Esophagus muscularis mucosa (tissue), 4 donors: ENCODE data around the gene CCL13. TPM values are rescaled to one million over a fixed set of nuclear protein-coding genes. Genes with fewer than 3 reads are reported as not detected.
A peak's percentile ranks its signal among the peaks of the same experiment; 100 is the strongest.
"Not testable (repeated sequence)": the region's sequence is repeated elsewhere in the genome, so short reads cannot be mapped to it uniquely, and the experiment has no call there.

Experiments
- DNase-seq: peaks from one replicate; pipeline ENCODE4 v3.0.0-alpha.2; 2017; ENCODE audit errors: extremely low spot score
- H3K27ac ChIP-seq, 4 donors: fragments of 200-600 bp; sonication (generic); replicated peaks in 1 of 4; 1 replicate in 3 of 4; 2 replicates in 1 of 4; pipeline ENCODE4 v1.5.1; 2016 to 2019; ENCODE audit warnings: mild to moderate bottlenecking in 1 of 4
- H3K27me3 ChIP-seq, 4 donors: fragments of 200-600 bp; sonication (generic); one replicate each; pipeline versions ENCODE4 v1.5.1 to v1.6.0; 2016 to 2019
- H3K36me3 ChIP-seq, 4 donors: fragments of 200-600 bp; sonication (generic); one replicate each; pipeline ENCODE4 v1.5.1; 2016 to 2019
- H3K4me1 ChIP-seq, 4 donors: fragments of 200-600 bp; sonication (generic); one replicate each; pipeline ENCODE4 v1.5.1; 2016 to 2019
- H3K4me3 ChIP-seq, 4 donors: fragments of 200-600 bp; sonication (generic); 1 replicate in 2 of 4; 2 replicates in 2 of 4; pipeline ENCODE4 v1.5.1; 2016 to 2019; ENCODE audit warnings: mild to moderate bottlenecking in 4 of 4, moderate library complexity in 1 of 4
- H3K9me3 ChIP-seq, 4 donors: fragments of 200-600 bp; sonication (generic); 1 replicate in 3 of 4; 2 replicates in 1 of 4; pipeline ENCODE4 v1.5.1; 2016 to 2019
- CTCF ChIP-seq, 3 experiments: fragments of 200-600 bp in 2 of 3; fragments of 450-650 bp in 1 of 3; sonication (generic) in 2 of 3; IDR thresholded peaks; one replicate each; pipeline ENCODE4 v1.5.1; 2017 to 2019; ENCODE audit warnings: antibody characterized with exemption in 3 of 3, mild to moderate bottlenecking in 2 of 3, moderate library complexity in 1 of 3
- EP300 ChIP-seq: sonication (generic); formaldehyde crosslinking; IDR thresholded peaks from one replicate; pipeline ENCODE4 v1.6.1; 2017; ENCODE audit warnings: antibody characterized with exemption
- POLR2A ChIP-seq: fragments of 450-650 bp; IDR thresholded peaks from one replicate; pipeline ENCODE4 v1.6.1; 2017; ENCODE audit warnings: antibody characterized with exemption, moderate library complexity, mild to moderate bottlenecking, low read depth
- POLR2AphosphoS5 ChIP-seq, 2 donors: sonication (generic); formaldehyde crosslinking; IDR thresholded peaks; one replicate each; pipeline ENCODE4 v1.6.1; 2017; ENCODE audit warnings: antibody characterized with exemption in 2 of 2
- WGBS: methylation state at CpG from one replicate; pipeline ENCODE4 v1.1.5; 2018; 5-methylcytosine and 5-hydroxymethylcytosine counted together
- intact Hi-C: fragments of 100-400 bp; cut with DNase I; formaldehyde crosslinking; loops from one replicate; pipeline ENCODE4 v1.15.1; 2023
- total RNA-seq, 4 donors: library from RNA; depleted of rRNA; stranded (reverse); fragments of >200 nt; gene quantifications; one replicate each; pipeline versions ENCODE4 v1.1.0 to v1.2.1, GENCODE V29; 2016

The CCL13 gene
- total RNA-seq, 4 donors from 2014 or later, result 0.78 to 3.6 (median 2.0) TPM; not detected in 1

GRCh38 chr17:34314279-34314678 lies 42.0 kb upstream of the CCL13 start:
- no peaks in the 10 kb centered on the region for H3K9me3 ChIP-seq
- no peaks in the 10 kb centered on the region for H3K36me3 ChIP-seq
- peak; percentile 90 for DNase-seq
- WGBS, result 37% methylated on average over 4 of the region's 4 CpGs
- no peak overlapping the region for H3K4me3 ChIP-seq
- intact Hi-C loops, result no loop called here
- TF ChIP-seq POLR2AphosphoS5 (IDR thresholded peaks at IDR 0.05) (peak; percentile 19 to 43), EP300 (no peak), POLR2A (no peak)
- H3K27me3 ChIP-seq, result peaks cover 0 to 4% (median 0%) of the 10 kb centered on the region in 4 donors
- H3K27ac ChIP-seq, result peak overlapping the region; percentile 47 to 69 (median 52)
- peaks cover 14 to 23% (median 20%) of the 10 kb centered on the region in 4 donors for H3K4me1 ChIP-seq

GRCh38 chr17:34318474-34318873 lies 37.8 kb upstream of the CCL13 start:
- DNase-seq, result no peak
- Histone ChIP-seq H3K36me3 (no peaks in the 10 kb centered on the region), H3K4me3 (no peak overlapping the region), H3K27me3 (no peaks in the 10 kb centered on the region), H3K27ac (no peak overlapping the region), H3K4me1 (peaks cover 6 to 16% (median 11%) of the 10 kb centered on the region in 4 donors), H3K9me3 (no peaks in the 10 kb centered on the region)
- no peak for TF ChIP-seq CTCF (IDR thresholded peaks at IDR 0.05)
- no peak for TF ChIP-seq POLR2A
- TF ChIP-seq EP300, result no peak
- no peak for TF ChIP-seq POLR2AphosphoS5 (IDR thresholded peaks at IDR 0.05)
- intact Hi-C loops, result no loop called here
- WGBS, result 66% methylated on average over 3 of the region's 3 CpGs

GRCh38 chr17:34319039-34319483 lies 37.2 kb upstream of the CCL13 start, which contains the start of gene CCL8:
Gene CCL8 (plus strand): TSS chr17:34319435. CDS start chr17:34319502, 67 bp downstream.
- Histone ChIP-seq H3K4me1 (peaks cover 0 to 10% (median 5%) of the 10 kb centered on the region in 4 donors), H3K27me3 (no peaks in the 10 kb centered on the region), H3K36me3 (no peaks in the 10 kb centered on the region), H3K4me3 (no peak within 1 kb of the TSS), H3K27ac (peak within 1 kb of the TSS in 2 of 4 donors; percentile 30 to 34), H3K9me3 (no peaks in the 10 kb centered on the region)
- WGBS, result 48% methylated on average over 2 of the region's 2 CpGs
- DNase-seq, result no peak
- intact Hi-C loops, result no loop called here
- TF ChIP-seq CTCF (IDR thresholded peaks at IDR 0.05) (no peak), POLR2AphosphoS5 (IDR thresholded peaks at IDR 0.05) (no peak), EP300 (no peak), POLR2A (no peak)

GRCh38 chr17:34321964-34322363 lies 34.3 kb upstream of the CCL13 start:
- Histone ChIP-seq H3K9me3 (peaks cover 0 to 10% (median 0%) of the 10 kb centered on the region in 4 donors), H3K4me3 (no peak overlapping the region), H3K4me1 (peaks cover 0 to 6% (median 0%) of the 10 kb centered on the region in 4 donors), H3K27me3 (no peaks in the 10 kb centered on the region), H3K36me3 (no peaks in the 10 kb centered on the region), H3K27ac (peak overlapping the region in 1 of 4 donors; percentile 9)
- no peak for TF ChIP-seq POLR2AphosphoS5 (IDR thresholded peaks at IDR 0.05)
- no peak for TF ChIP-seq POLR2A
- TF ChIP-seq CTCF (IDR thresholded peaks at IDR 0.05), result no peak
- TF ChIP-seq EP300, result no peak
- DNase-seq, result no peak
- intact Hi-C loops, result no loop called here

- peaks cover 0 to 10% (median 0%) of the 10 kb centered on the region in 4 donors for H3K9me3 ChIP-seq
- 46% methylated on average over 4 of the region's 4 CpGs for WGBS
- DNase-seq, result not testable (repeated sequence)
These were observed 28.7 kb upstream of the CCL13 start for GRCh38 chr17:34327580-34327979.

GRCh38 chr17:34337701-34338100 lies 18.6 kb upstream of the CCL13 start:
- Histone ChIP-seq H3K36me3 (no peaks in the 10 kb centered on the region), H3K27ac (no peak overlapping the region), H3K27me3 (no peaks in the 10 kb centered on the region), H3K4me3 (no peak overlapping the region), H3K4me1 (no peaks in the 10 kb centered on the region), H3K9me3 (no peaks in the 10 kb centered on the region)
- no peak for DNase-seq
- no peak for TF ChIP-seq POLR2AphosphoS5 (IDR thresholded peaks at IDR 0.05)
- intact Hi-C loops, result no loop called here
- 55% methylated on average over 1 of the region's 1 CpG for WGBS

More at GRCh38 chr17:34327580-34327979, 28.7 kb upstream of the CCL13 start:
- intact Hi-C loops, H3K27ac ChIP-seq, H3K4me3 ChIP-seq, H3K36me3 ChIP-seq, H3K27me3 ChIP-seq, H3K4me1 ChIP-seq: not testable (repeated sequence)
